ENCODE results near the gene APOL5.

GRCh38 chr22:35766654-35767580, 49.2 kb downstream of the APOL5 start:
- TF ChIP-seq FOXA1 (IDR thresholded peaks at IDR 0.05): no peak
- TF ChIP-seq CTCF (IDR thresholded peaks at IDR 0.05; ENCODE audit: low read depth, low read length, missing input control): no peak
- TF ChIP-seq RAD21 (IDR thresholded peaks at IDR 0.05): no peak
- TF ChIP-seq RXRA (IDR thresholded peaks at IDR 0.05): no peak
- TF ChIP-seq REST (IDR thresholded peaks at IDR 0.05): no peak
- no peak for TF ChIP-seq MAX (IDR thresholded peaks at IDR 0.05)
- no peak for TF ChIP-seq EGR1 (IDR thresholded peaks at IDR 0.05; ENCODE audit: low read depth in 2 of 2)
- TF ChIP-seq ATF3 (IDR thresholded peaks at IDR 0.05): no peak
- no peak for TF ChIP-seq SP1 (IDR thresholded peaks at IDR 0.05)
- TF ChIP-seq TAF1 (conservative IDR thresholded peaks at IDR 0.05): no peak
- TF ChIP-seq FOXA2 (IDR thresholded peaks at IDR 0.05): no peak
- TF ChIP-seq HNF4A (conservative IDR thresholded peaks at IDR 0.05): no peak
- no peak for TF ChIP-seq GABPA (IDR thresholded peaks at IDR 0.05 in 1 of 2, conservative IDR thresholded peaks at IDR 0.05 in 1 of 2)
